ENCODE data around the gene PRR5L.
"Not testable (repeated sequence)": the region's sequence is repeated elsewhere in the genome, so short reads cannot be mapped to it uniquely, and the experiment has no call there.

Gene PRR5L

DNA sequence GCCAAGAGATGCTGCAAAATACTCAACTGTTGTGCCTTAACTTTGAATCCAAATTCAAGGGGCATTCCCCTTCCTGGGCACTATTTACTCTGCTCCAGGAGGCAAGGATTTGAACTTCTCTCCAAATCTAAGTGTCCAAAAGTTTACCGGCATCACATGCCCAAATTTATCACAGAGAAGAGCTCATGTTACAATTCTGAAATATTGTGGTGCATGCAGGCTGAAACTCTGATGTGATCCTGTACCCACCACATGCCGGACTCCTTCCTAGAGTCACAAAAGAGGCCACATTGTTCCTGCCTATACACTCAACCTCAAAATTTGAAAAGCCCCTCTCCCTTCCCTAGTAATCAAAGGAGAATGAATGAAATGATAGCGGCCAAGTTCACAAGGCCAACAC is 212.7 kb downstream of the PRR5L start:
- Histone ChIP-seq H3K36me3 (ENCODE audit: control insufficient read depth, insufficient read depth, low read length) (no peaks in the 10 kb centered on the region), H3K27ac (ENCODE audit: insufficient read depth, low read depth, low read length, poor library complexity, severe bottlenecking) (no peak overlapping the region), H3K4me3 (ENCODE audit: insufficient read depth, low read depth, low read length) (peak overlapping the region; percentile 98), H3K4me1 (ENCODE audit: control insufficient read depth, insufficient read depth, low read length) (peaks cover 7% of the 10 kb centered on the region), H3K9me3 (ENCODE audit: control insufficient read depth, low read length) (no peaks in the 10 kb centered on the region), H3K27me3 (ENCODE audit: control insufficient read depth, insufficient read depth, low read length, poor library complexity, severe bottlenecking) (peaks cover 11% of the 10 kb centered on the region)
- WGBS, 2 experiments, result 17 to 52% methylated on average over 1 to 3 of the region's 3 CpGs

DNA sequence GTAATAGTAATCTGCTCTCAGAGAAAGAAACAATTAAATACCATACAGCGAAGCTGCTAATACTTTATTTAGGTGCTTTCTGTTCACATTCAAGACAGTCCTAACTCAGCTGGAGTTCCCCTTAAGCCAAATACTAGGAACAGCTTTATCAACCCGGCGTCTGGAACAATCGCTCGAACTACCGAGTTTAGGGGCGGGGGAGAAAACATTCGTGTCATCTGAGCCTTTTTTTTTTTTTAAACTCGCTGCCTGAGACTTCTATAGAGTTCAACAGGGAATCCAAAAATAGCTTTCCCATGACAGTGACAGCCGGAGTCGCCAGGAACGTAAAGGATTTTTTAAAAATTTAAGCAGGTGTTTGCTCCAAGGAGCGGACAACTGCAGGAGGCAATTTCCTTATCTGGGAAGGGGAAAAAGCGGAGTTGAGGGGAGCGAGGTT is 213.1 kb downstream of the PRR5L start:
- peaks cover 7% of the 10 kb centered on the region for H3K4me1 ChIP-seq (ENCODE audit: control insufficient read depth, insufficient read depth, low read length)
- H3K27me3 ChIP-seq (ENCODE audit: control insufficient read depth, insufficient read depth, low read length, poor library complexity, severe bottlenecking), result peaks cover 11% of the 10 kb centered on the region
- H3K36me3 ChIP-seq (ENCODE audit: control insufficient read depth, insufficient read depth, low read length), result no peaks in the 10 kb centered on the region
- 2% methylated on average over 15 of the region's 15 CpGs for WGBS, 2 experiments
- no peaks in the 10 kb centered on the region for H3K9me3 ChIP-seq (ENCODE audit: control insufficient read depth, low read length)
- H3K4me3 ChIP-seq (ENCODE audit: insufficient read depth, low read depth, low read length), result peak overlapping the region; percentile 98
- no peak overlapping the region for H3K27ac ChIP-seq (ENCODE audit: insufficient read depth, low read depth, low read length, poor library complexity, severe bottlenecking)

DNA sequence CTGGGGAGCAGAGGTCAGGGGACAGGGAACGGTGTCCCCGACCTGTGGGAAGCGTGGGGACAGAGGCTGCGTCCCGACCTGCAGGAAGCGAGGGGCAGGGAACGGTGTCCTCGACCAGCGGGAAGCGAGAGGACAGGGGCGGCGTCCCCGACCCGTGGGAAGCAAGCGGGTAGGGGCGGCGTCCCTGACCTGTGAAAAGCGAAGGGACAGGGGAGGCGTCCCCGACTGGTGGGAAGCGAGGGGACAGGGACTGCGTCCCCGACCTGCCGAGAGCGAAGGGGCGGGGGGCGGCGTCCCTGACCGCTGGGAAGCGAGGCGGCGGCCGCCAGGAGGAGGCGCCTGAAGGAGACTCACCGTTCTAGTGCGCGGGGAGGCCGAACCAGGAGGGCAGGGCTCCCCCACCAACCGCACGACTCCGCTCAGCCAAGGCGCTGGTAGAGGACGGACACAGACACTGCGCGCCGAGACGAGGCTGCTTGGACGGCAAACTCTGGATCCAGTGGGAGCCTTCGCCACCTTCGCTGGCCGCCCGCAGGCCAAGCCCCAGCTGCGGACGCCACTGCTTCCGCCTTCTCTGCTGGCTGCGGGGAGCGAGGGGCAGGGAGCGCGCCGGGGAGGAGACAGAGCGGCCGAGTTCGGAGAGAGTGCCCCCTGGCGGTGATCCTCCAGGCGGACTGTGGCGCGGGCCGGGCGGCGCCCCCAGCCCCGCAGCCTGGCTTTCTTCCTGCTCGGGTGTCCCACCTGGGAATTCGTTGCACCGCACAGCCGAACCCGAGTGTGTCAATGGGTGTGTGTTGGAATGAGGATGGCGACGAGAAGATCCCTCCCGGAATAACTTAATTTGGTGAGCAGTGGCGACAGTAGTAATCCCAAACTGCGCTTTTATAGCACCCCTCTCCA is 213.9 kb downstream of the PRR5L start, which contains the start of gene TRAF6:
TSS of gene TRAF6 (minus strand) at position 579 of the 900 bp plus-strand sequence. CDS start 8,757 bp downstream, outside the sequence.
- H3K9me3 ChIP-seq (ENCODE audit: control insufficient read depth, low read length), result no peaks in the 10 kb centered on the region
- H3K4me3 ChIP-seq (ENCODE audit: insufficient read depth, low read depth, low read length), result peak within 1 kb of the TSS; percentile 98
- no peaks in the 10 kb centered on the region for H3K36me3 ChIP-seq (ENCODE audit: control insufficient read depth, insufficient read depth, low read length)
- H3K27me3 ChIP-seq (ENCODE audit: control insufficient read depth, insufficient read depth, low read length, poor library complexity, severe bottlenecking), result peaks cover 11% of the 10 kb centered on the region
- peaks cover 7% of the 10 kb centered on the region for H3K4me1 ChIP-seq (ENCODE audit: control insufficient read depth, insufficient read depth, low read length)
- WGBS, 2 experiments, result 1% methylated on average over 81 of the region's 81 CpGs
- peak within 1 kb of the TSS; percentile 74 for H3K27ac ChIP-seq (ENCODE audit: insufficient read depth, low read depth, low read length, poor library complexity, severe bottlenecking)

DNA sequence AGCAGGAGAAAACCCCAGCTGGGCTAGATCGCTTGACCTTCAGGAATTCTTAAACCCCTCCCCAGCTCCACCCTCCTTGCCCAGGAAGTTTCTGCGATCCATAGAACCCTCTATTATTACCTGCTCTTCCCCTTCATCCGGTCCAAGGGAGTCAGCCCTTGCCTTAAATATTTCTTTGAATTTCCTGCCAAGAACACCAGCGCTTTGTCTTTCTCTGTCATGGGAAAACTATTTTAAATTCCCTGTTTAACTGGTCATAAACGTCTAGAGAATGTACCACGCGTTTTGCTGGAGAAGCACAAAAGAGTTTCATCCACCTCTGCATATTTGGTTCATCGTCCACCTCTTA is 214.5 kb downstream of the PRR5L start:
- WGBS, 2 experiments, result 40 to 43% methylated on average over 8 of the region's 8 CpGs
- H3K27me3 ChIP-seq (ENCODE audit: control insufficient read depth, insufficient read depth, low read length, poor library complexity, severe bottlenecking), result peaks cover 11% of the 10 kb centered on the region
- no peaks in the 10 kb centered on the region for H3K36me3 ChIP-seq (ENCODE audit: control insufficient read depth, insufficient read depth, low read length)
- H3K4me3 ChIP-seq (ENCODE audit: insufficient read depth, low read depth, low read length), result peak overlapping the region; percentile 98
- H3K4me1 ChIP-seq (ENCODE audit: control insufficient read depth, insufficient read depth, low read length), result peaks cover 7% of the 10 kb centered on the region
- H3K27ac ChIP-seq (ENCODE audit: insufficient read depth, low read depth, low read length, poor library complexity, severe bottlenecking), result no peak overlapping the region
- H3K9me3 ChIP-seq (ENCODE audit: control insufficient read depth, low read length), result no peaks in the 10 kb centered on the region

DNA sequence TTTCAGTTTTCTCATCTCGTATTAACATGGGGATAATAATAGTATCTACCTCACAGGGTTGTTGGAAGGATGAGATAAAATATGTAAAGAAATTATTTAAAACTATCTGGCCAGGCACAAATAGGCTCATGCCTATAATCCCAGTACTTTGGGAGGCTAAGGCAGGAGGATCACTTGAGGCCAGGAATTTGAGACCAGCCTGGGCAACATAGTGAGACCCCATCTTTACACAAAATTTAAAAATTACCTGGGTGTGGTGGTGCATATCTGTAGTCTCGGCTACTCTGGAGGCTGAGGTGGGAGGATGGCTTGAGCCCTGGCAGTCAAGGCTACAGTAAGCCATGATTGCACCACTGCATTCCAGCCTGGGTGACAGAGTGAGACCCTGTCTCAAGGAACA is 215.0 kb downstream of the PRR5L start:
- not testable (repeated sequence) for H3K27ac ChIP-seq (ENCODE audit: insufficient read depth, low read depth, low read length, poor library complexity, severe bottlenecking); H3K4me3 ChIP-seq (ENCODE audit: insufficient read depth, low read depth, low read length)
- peaks cover 11% of the 10 kb centered on the region for H3K27me3 ChIP-seq (ENCODE audit: control insufficient read depth, insufficient read depth, low read length, poor library complexity, severe bottlenecking)

DNA sequence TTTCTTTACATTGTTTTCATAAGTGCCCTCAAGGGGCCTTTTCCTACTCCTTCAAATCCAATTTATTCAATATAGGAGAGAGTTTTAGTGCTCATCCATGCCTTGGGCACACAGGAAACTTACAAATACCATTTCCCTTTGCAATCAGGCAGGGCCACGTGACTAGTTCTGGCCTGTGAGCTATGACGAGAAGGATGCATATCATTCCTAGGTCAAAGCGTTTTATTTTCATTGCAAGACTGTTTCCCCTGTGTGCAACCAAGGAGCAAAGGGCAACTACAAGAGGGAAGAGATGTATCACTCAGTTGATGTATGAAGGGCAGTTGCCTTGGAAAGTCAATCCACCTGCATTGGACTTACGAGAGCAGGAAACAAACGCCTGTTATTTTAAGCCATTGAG is 215.9 kb downstream of the PRR5L start:
- 82 to 84% methylated on average over 5 of the region's 5 CpGs for WGBS, 2 experiments
- Histone ChIP-seq H3K9me3 (ENCODE audit: control insufficient read depth, low read length) (no peaks in the 10 kb centered on the region), H3K4me1 (ENCODE audit: control insufficient read depth, insufficient read depth, low read length) (peaks cover 7% of the 10 kb centered on the region), H3K27me3 (ENCODE audit: control insufficient read depth, insufficient read depth, low read length, poor library complexity, severe bottlenecking) (peaks cover 11% of the 10 kb centered on the region), H3K4me3 (ENCODE audit: insufficient read depth, low read depth, low read length) (no peak overlapping the region), H3K27ac (ENCODE audit: insufficient read depth, low read depth, low read length, poor library complexity, severe bottlenecking) (no peak overlapping the region), H3K36me3 (ENCODE audit: control insufficient read depth, insufficient read depth, low read length) (no peaks in the 10 kb centered on the region)

More for the DNA sequence above, 215.0 kb downstream of the PRR5L start:
- not testable (repeated sequence) for H3K36me3 ChIP-seq (ENCODE audit: control insufficient read depth, insufficient read depth, low read length); H3K9me3 ChIP-seq (ENCODE audit: control insufficient read depth, low read length); H3K4me1 ChIP-seq (ENCODE audit: control insufficient read depth, insufficient read depth, low read length)
- 100% methylated on average over 1 to 2 of the region's 2 CpGs for WGBS, 2 experiments

DNA sequence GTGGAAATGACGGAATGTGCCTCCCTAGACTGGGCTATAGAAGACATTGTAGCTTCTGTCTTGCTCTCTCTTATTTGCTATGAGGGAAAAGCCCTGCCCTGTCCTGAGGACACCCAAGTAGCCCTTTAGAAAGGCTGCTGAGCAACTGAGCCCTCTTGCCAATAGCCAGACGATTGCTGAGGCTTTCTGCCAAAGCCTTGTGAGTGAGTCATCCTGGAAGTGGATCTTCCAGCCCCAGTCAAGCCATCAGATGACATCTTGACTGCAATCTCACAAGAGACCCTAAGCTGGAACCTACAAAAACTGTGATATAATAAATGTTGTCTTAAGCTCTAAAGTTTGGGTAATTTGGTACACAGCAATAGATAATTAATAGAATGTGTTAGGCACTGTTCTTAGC is 217.9 kb downstream of the PRR5L start:
- Histone ChIP-seq H3K4me1 (ENCODE audit: control insufficient read depth, insufficient read depth, low read length) (peaks cover under 1% of the 10 kb centered on the region), H3K36me3 (ENCODE audit: control insufficient read depth, insufficient read depth, low read length) (no peaks in the 10 kb centered on the region), H3K4me3 (ENCODE audit: insufficient read depth, low read depth, low read length) (no peak overlapping the region), H3K27ac (ENCODE audit: insufficient read depth, low read depth, low read length, poor library complexity, severe bottlenecking) (no peak overlapping the region), H3K27me3 (ENCODE audit: control insufficient read depth, insufficient read depth, low read length, poor library complexity, severe bottlenecking) (peaks cover 11% of the 10 kb centered on the region), H3K9me3 (ENCODE audit: control insufficient read depth, low read length) (no peaks in the 10 kb centered on the region)
- 84 to 90% methylated on average over 2 of the region's 2 CpGs for WGBS, 2 experiments
